ENCODE measurements around the gene DYNC1LI1. TPM values are rescaled to one million over a fixed set of nuclear protein-coding genes. Genes with fewer than 3 reads are reported as not detected.

DYNC1LI1 gene
- total RNA-seq, 4 donors from 2014 or later: 21.3 to 30.0 (median 26.3) TPM

- DNase-seq (ENCODE audit: low spot score) (no peak), ATAC-seq (ENCODE audit: low FRiP score) (no peak)
- TF ChIP-seq CTCF (IDR thresholded peaks at IDR 0.05): no peak
These were observed 25.4 kb downstream of the DYNC1LI1 start for GRCh38 chr3:32545305-32545704.

GRCh38 chr3:32544894-32545293 lies 25.8 kb downstream of the DYNC1LI1 start:
- ATAC-seq (ENCODE audit: low FRiP score) (no peak), DNase-seq (ENCODE audit: low spot score) (no peak)
- no peak for TF ChIP-seq CTCF (IDR thresholded peaks at IDR 0.05)

- DNase-seq (ENCODE audit: low spot score): no peak
- no peak for TF ChIP-seq CTCF (IDR thresholded peaks at IDR 0.05)
- ATAC-seq (ENCODE audit: low FRiP score): no peak
These were observed 27.9 kb downstream of the DYNC1LI1 start for GRCh38 chr3:32542807-32543206.

DNA sequence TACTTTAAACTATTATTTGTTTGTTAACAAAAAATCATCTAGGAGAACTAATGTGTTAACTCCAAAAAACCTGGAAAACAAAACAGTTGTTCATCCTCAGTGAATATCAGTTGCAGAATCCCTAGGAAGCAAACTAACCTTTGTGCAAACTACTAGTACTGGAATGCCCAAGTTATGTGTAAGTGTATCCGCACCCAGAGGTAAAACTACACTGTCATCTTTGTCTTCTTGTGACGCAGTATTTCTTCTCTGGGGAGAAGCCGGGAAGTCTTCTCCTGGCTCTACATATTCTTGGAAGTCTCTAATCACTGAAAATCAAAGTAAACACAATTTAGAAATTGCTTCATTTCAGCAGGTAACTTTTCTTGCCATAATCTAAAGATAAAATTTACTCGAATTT lies 29.8 kb downstream of the DYNC1LI1 start:
- TF ChIP-seq CTCF (IDR thresholded peaks at IDR 0.05): no peak
- no peak for ATAC-seq (ENCODE audit: low FRiP score)

GRCh38 chr3:32532434-32532833 lies 38.2 kb downstream of the DYNC1LI1 start:
- DNase-seq (ENCODE audit: low spot score): no peak
- no peak for ATAC-seq (ENCODE audit: low FRiP score)
- TF ChIP-seq CTCF (IDR thresholded peaks at IDR 0.05): no peak

More for the DNA sequence above, 29.8 kb downstream of the DYNC1LI1 start:
- DNase-seq (ENCODE audit: low spot score): no peak

DNA sequence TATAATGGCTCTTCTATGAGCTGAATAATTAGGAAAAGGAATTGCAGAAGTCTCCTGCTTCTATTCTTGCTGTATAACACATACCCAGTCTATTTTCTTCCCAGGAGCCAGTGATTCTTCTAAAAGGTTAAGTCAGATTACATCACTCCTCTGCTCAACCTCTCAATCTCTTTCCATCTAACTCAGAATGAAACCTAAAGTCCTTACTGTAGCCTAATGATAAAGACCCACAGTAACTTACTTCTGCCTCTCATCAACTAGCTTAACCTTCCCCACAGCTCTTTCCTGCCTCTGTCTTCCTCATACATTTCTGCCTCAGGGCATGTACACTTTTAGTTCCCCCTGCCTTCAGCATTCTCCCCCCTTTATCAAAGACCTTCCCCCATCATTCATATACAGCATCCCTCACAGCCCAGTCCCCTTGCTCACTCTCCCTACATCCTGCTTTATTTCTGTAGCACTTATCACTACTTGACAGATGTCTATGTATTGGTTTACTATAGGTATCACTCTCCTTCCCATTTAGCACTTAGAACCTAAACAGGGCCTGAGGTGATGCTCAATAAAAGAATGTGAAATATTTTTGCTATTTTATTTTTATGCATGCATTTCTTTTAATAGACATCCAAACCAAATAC lies 39.5 kb downstream of the DYNC1LI1 start:
- ATAC-seq (ENCODE audit: low FRiP score): no peak
- no peak for DNase-seq (ENCODE audit: low spot score)
- no peak for TF ChIP-seq CTCF (IDR thresholded peaks at IDR 0.05)

DNA sequence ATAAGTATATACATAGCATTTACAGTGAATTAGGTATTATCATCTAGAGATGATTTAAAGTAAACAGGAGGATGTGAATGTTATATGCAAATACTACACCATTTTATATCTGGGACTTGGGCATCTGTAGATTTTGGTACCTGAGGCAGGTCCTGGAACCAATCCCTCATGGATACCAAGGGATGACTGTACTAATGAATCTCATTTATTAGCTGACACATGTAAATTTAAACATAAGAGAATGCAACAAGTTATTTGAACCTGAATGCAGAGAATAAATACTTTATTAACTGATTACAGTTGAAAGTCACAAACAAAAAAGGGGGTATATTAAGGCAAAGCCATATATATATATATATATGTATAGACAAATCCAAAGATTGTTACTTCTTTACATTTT lies 44.9 kb downstream of the DYNC1LI1 start:
- TF ChIP-seq CTCF (IDR thresholded peaks at IDR 0.05): no peak

More for the DNA sequence above, 44.9 kb downstream of the DYNC1LI1 start:
- no peak for DNase-seq (ENCODE audit: low spot score)
- ATAC-seq (ENCODE audit: low FRiP score): no peak

Data from omental fat pad (tissue), 4 donors.